Stimulated activated CD4-positive, alpha-beta T cell treated with anti-CD3 and anti-CD28 coated beads, Interleukin-2, amount 100 ng/mL, for 48 hours (primary cell): ENCODE measurements around the gene XXYLT1.
"Not testable (repeated sequence)": the region's sequence is repeated elsewhere in the genome, so short reads cannot be mapped to it uniquely, and the experiment has no call there.

ENCODE experiments used
- DNase-seq, 2 donors: peaks; one replicate each; pipeline ENCODE4 v3.0.0-alpha.2; 2020

Gene XXYLT1

DNA sequence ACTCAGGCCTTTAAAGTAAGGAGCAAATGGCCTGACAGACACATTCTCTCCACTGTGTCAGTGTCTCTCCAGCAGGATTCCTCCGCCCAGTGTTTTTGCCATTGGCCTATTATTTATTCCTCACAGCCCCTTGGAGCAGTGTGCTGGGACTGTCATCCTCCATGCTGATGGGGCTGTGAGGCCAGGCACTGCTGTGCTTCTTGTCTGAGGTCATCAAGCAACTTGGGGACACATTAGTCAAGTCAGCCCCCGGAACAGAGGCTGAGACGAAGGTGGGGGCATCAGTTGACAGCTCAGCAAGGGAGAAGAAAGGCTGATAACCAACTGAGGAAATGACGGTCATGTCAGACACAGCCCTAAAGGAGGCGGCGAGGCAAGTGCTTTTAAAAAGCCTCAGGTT, 67.4 kb downstream of the XXYLT1 start:
- DNase-seq, result no peak

DNA sequence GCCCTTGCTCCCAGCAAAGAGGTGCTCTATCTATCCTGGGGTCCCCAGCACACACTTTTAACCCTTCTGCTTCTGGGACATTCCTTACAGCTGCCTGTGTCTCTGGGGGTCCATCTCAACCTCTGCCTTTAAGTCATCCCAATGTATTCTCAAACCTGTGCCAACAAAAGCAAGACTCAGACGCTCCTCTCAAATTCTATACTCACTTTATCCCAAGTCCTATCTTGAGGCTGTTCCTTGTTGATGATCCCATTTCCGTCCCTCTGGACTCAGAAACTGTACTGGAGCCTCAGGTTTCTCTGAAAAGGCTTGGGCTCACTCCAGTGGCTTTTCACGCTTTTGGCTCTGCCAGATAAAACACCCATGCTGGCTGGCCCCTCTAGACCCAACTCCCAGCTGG, 69.7 kb downstream of the XXYLT1 start:
- DNase-seq, result no peak

DNA sequence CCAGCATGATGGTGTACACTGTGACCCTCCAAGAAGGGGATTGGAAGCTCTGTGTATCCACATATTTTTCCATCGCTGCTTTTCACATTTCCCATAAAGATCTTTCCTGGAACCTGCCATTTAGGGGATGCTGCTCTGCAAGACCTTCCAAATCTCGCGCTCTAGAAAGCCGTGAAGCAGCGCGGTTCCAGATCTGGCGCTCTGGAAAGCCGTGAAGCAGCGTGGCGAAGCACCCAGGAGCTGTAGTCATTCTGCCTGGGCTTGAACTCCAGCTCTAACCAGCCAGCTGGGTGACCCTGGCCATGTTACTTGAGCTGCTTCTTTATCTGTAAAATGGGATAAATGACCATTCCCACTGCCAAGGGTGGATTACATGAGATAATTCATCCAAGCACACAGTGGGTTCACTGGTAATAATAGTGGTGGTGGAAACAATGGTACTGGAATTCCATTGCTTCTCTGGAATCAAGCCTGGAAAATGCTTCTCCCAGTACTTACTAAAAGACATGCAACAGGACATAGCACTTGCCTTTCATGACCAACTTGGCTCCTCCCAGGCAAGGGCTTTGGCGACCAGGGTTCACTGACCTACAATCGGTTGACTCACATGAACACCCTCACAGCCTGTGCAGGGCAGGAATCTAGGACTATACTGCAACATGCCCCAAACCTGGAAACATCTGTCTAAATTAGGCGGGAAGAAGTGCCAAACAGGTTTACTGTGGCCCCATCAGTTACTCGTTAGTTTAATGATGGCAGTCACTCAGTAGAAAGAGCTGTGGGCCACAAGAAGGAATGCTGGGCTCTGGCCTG, 70.7 kb downstream of the XXYLT1 start:
- DNase-seq, result no peak

DNA sequence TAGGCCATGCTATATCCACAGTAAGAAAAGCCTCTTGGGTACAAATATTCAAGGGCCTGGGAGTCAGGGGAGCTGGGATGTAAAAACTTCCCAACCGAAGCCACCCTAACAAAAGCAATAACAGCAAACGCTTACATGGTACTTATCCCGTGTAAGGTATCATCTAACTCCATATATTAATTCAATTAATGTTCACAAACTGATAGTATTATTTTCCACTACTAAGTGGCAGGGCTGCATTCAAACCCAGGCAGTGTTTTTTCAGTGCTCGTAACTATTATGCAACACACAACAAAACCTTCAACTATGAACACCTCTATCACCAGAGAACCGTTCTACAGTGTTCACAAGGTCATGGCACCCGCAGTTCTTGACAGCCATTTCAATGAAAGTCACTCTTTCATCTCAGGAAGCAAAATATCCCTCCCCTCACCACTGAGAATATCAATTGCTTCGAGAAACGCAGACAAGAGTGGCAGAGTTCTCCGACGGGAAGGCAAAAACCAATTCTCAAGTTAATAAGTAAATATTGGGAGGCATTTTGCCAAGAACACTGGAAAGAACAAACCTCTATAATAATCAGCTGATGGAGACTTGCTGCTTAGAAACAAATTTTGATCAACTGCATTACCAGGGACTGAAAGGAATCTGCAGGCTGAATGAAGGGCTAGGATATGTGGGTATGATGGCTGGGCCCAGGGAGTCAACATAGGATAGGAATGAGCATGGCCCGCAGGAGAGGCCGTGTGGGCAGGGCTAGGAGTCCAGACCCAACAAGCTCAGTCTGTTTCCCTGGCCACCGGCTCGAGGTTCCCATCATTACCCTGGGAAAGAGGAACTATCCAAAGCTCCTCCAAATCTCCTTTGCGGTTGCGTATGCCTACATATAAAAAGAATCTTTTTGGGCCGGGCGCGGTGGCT, 72.3 kb downstream of the XXYLT1 start:
- no peak for DNase-seq

DNA sequence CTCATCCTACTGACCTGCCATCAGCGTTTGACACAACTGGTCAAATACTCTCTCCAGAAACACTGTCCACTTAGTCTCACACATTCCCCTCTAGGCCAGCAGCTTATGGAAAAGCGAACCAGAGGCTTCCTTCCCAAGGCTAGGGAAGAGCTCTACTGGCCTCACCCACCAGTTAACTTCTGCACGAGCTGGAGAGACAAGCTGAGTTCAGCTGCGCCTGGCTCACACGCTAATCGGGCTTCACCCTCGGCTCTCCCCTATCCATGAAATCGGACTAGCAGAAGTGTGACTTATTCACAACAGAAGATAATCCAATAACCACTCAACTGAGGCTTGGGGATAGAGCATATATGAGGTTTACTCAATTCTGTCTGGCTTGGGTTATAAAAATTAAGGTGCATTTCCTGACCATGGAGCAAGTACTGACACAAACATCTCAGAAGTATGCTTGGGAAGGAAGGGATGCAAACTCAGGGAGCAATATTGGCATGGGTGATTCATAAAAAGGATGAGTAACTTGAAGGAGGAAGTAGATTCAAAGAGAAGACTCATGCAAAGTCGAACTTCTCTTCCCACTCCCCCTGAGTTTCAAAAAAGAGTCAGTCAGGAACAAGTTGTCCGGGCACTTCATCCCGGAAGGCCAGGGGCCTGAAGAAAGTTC, 73.1 kb downstream of the XXYLT1 start:
- DNase-seq, result no peak

DNA sequence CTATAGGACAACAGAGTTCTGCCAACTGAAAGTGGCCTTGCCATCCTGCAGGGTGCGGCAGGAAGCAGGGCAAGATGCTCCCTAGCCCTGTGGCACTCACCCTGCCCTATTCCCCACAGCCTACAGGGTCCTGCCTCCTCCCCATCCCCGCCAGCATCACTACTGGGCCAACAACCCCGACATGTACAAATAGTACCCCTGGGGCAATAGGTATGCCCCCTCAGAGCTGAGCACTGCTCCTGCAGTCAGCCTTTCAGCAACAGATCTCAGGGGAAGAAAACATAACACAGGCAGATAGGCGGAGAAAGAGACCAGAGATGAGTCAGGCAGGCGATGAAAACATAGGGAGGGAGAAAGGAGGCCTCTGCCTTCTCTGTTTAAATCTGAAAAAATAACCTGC, 74.7 kb downstream of the XXYLT1 start:
- no peak for DNase-seq

DNA sequence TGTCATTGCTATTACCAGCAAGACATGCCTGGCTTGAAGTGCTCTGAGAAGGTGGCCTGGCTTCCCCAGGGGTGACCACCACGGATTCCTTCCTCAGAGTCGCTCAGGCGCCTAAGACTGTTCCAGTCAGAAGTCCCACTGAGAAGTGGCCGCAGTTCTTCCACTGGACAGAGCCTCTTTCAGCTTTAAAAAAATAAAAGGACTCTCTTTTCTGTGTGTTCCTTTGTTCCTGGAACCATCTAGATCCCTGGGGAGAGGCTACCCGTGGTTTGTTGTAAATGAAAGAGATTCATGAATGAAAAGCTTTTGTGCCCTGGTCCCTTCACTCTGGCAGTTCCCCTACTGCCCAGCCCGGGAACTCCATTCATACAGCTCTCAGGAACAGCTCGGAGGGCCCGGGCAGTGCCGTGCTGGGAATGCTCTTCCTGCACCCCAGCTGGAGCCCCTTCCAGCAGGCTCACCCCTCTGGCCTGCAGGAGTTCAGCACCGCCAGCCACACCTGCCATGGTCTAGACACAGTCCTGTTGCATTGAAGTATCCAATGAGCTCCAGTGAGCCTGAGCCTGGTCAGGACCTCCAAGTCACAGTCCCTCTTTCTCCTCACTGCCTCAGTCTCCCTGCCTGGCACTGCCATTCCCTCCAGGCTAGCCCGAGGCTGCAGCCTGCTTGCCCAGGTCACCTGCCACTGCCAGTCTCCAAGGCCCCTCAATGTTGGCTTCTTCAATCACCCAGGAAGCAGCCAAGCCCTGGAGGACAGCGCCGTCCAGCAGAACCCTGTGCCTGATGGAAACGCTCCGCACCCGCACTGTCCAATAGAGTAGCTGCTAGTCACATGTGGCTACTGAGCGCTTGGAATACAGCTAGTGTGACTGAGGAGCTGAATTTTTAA, 75.4 kb downstream of the XXYLT1 start:
- no peak for DNase-seq

DNA sequence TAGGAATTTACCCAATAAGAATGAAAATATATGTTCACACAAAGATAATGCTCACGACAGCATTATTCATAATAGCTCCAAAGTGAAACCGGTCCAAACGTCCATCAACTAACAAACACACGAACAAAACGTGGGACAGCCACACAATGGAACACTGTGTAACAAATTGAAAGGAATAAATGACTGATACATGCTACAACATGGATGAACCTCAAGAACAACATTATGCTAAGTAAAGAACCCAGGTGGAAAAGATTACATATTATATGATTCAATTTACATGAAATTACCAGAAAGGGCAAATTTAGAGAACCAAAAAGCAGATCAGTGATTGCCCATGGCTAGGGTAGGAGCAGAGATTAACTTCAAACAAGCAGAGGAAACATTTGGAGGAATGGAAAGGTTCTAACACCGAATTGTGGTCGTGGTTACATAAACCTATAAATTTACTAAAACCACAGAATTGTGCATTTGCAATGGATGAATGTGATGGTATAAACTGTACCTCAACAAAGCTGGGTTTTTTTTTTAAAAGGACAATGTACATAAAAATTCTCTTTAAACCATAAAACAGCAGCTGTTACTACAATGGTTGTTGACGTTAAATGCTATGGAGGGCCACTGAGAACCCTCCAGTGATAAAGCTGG, 76.3 kb downstream of the XXYLT1 start:
- DNase-seq, result no peak

DNA sequence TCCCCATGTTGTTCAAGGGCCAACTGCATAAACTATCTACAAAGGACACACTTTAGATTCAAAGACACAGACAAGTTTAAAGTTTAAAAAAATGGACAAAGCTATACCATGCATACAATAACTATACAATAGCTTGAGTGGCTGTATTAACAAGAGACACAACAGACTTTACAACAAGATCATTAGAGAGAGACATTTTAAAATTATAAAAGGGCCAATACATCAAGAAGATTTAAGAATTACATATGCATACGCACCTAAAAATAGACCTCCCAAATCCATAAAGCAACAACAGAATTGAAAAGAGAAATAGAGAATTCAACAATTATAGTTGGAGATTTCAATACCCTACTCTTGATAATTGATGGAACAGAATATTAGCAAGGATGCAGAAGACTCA, 79.4 kb downstream of the XXYLT1 start:
- no peak for DNase-seq

DNA sequence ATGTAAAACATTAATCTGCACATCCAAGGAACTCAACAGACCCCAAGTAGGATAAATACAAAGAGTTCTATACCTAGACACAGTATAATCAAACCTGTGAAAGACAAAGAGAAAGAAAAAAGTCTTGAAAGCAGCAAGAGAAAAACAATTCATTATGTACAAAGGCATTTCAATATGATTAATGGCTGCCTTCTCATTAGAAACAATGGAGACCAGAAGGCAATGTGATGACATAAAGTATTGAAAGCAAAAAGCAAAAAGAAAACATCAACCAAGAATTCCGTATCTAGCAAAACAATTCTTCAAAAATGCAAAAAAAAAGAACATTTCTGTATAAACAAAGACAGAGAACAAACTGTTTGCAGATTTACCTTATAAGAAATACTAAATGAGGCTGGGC, 81.1 kb downstream of the XXYLT1 start:
- no peak for DNase-seq

DNA sequence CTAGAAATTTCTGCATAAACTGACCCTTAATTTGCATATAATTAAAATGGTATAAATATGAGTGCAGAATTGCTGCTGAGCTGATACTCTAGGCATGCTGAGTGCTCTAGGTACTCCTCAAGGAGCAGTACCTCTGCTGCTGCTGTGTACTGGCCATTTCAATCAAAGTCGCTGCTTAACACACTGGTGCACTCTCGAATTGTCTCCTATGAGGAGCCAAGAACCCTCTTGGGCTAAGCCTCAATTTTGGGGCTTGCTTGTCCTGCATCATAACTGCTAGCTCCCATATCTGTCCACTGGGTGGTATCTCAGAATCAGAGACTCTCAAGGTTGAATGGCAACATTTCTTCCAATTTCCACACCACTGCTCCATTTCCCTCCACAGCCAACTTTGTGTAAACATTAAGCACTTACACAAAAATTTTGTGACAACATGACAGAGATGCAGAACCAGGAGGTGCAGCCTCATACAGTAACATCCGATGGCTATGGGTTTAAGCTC, 82.5 kb downstream of the XXYLT1 start:
- DNase-seq, result no peak

DNA sequence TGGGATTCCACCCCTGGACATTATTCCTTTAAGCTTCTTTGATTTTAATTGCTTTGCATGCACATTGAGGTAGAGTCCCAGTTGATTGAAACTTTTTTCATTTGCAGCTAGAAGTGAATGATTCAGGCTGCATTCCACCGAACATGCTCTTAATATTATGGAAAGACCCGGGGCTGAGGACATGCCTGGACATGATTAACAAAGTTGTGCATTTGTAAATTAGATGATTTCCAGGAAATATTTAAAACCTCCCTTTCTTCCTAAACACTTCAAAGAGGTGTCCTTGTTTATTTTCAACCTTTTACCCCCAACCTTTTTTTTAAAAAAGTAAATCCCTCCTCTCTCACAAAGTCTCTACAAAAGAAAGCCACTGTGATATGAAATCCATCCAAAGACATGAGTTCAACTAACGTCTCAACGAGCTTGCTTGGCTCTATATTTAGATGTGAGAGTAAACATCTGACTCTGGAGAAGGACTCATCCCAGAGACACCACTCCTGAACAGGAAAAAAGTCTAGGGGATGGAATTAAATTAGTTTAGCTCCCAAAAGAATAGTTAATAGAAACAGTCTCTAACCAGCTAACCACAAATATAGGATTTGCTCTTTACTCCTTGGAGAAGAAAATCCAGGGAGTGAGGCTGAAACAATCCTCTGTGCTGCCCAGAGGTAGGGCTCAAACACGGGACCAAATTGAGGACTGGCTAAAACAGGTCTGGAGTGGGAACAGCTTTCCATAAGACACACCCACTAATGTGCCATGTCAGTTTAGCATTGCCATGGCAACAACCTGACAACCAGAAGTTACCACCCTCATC, 83.1 kb downstream of the XXYLT1 start:
- DNase-seq, result no peak

DNA sequence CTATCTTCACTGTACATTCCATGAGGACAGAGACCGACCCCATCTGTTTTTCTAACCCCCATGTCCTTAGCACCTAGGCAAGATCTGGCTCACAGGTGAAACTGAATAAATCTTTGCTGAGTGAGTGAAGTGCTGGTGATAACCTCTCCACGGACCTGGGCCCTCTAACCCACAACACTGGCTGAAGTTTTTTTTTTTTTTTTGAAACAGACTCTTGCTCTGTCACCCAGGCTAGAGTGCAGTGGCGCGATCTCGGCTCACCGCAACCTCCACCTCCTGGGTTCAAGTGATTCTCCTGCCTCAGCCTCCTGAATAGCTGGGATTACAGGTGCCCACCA, 84.3 kb downstream of the XXYLT1 start:
- DNase-seq, result not testable (repeated sequence)

DNA sequence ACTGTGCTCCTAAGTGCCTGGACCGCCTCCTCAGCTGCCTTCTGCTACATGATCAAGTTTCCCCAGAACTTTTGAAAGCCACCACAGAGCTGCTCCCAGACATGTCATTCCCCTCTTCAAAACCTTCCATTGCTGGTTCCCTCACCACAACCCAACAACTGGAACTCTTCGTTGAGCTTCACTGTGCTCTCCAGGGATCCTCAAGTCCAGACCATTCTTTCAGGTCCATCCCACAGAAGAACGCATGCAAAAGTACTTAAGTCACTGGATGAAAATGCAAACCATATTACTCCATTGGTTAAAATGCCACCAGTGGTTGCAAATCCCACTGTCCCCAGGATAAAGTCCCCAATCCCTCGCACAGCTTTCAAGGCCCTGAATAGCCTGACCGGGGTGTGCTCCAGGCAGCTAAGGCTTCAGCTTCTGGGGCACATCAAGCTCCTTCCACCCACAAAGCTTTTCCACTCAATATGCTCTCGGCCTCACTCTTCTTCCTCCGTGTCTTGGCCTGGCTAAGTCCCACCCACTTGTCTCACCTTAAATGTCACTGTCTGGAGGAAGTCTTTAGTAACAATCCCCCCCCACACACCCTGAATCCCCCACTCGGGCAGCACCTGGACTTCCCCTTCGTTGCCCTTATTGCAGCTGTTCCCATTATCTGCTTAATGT, 84.8 kb downstream of the XXYLT1 start:
- DNase-seq, result no peak

DNA sequence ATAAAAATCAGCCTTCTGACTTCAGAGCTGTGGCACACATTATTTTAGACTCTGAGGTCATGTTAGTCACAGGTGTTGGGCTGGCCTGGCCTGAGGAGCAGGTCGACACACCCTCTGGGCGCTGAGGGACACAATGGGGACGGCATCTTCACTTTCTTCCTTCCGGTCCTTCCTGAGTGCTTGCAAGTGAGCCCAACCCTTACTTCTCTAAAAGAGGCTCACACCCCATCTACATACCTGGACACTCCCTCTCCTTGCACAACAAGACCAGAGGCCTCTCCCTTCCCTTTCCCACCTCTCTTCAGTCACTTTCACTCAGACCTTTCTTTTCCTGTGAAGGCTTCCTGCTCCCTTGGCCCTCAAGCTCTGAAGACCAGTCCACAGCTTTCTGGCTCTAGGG, 85.4 kb downstream of the XXYLT1 start:
- no peak for DNase-seq

DNA sequence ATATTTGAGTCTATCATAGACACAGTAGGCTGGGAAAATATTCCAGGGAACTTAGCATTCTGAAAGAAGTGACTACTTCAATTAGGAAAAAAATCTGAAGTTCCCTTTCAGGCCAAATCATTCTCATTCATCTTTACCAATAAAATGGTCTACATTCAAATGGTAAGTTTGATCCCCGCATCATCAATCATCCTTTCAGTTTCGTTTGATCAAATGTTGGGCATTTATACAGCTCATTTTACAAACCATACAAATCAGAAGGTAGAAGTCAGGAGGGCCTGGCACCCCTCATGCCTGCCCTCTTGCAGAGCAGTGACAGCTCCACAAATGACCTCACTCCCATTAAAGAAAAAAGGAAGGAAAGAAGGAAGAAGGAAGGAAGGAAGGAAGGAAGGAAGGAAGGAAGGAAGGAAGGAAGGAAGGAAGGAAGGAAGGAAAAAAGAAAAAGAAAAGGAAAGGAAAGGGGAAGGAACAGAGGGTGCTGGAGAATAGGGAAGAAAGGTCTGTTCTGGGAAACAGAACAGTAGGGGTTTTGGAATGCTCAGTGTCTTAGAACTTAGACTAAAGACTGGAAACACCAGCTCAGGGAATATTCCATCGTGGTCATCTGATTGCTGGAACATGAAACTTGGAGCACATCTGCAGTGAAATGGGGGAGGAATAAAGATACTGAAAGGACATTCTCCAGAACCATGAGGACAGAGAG, 86.1 kb downstream of the XXYLT1 start:
- no peak for DNase-seq

DNA sequence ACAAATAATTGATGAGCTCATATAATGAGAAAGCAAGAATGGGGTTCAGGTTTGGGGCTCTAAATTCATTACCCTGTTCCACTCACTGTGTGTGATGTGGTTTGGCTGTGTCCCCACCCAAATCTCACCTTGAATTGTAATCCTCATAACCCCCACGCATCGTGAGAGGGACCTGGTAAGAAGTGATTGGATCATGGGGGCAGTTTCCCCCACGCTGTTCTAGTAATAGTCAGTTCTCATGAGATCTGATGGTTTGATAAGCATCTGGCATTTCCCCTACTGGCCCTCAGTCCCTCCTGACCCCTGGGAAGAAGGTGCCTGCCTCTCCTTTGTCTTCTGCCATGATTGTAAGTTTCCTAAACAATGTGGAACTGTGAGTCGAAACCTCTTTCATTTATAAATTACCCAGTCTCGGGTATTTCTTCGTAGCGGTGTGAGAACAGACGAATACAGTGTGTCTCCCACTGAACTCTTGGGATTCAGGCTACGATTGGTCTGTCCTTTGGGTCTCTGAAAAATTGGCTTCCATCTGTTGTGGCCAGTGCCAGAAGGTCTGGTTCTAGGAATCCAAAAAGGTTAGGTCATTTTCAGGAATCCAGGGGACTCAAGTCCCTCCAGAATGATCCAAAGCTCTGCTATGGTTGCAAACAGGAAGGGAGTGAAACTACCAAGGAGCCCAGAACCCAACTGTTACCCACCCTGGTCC, 87.7 kb downstream of the XXYLT1 start:
- no peak for DNase-seq

DNA sequence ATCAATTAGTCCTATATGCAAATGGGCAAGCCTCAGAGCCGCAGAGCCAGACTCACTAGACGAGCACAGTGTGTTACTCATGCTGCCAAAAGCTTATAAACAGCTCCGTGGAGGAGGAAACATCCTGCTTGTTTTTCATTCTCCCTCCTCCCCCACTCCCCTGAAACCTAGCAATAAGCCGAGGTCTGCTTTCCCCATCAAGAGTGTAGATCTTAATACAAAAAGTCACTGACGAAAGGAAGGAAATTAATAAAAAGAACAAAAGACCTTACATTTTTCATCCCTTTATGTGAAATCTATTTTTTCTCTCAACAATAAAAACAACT, 88.5 kb downstream of the XXYLT1 start:
- no peak for DNase-seq
